A549 treated with AZD2906 at 1 μM for 4 hours (cell line): ENCODE data around the gene ABHD5. TPM values are rescaled to one million over a fixed set of nuclear protein-coding genes. Genes with fewer than 3 reads are reported as not detected.

Experiments
- total RNA-seq: library from RNA; stranded (reverse); fragments of 200-300 nt; extraction: Qiagen RNA extraction; gene quantifications from 5 replicates; pipeline ENCODE4 v1.2.3, GENCODE V29; 2022

Gene ABHD5
- 18.5 to 24.9 TPM (median 19.5 TPM) in 5 replicates for total RNA-seq

GRCh38 chr3:43690400-43691119 lies at the start of gene ABHD5:
Gene ABHD5, plus strand, starts transcription at chr3:43690938. Its CDS starts 55 bp downstream, at chr3:43690993.

Other genes starting within 250 kb of the ABHD5 start
- 16.7 to 19.4 TPM (median 18.4 TPM) in 5 replicates for gene ANO10, start 68.9 kb upstream of the ABHD5 start, total RNA-seq